Bronchial epithelial cell (primary cell): ENCODE data around the gene MPIG6B. TPM values are rescaled to one million over a fixed set of nuclear protein-coding genes. Genes with fewer than 3 reads are reported as not detected.

Source experiments
- DNase-seq: peaks from one replicate; pipeline ENCODE4 v3.0.0-alpha.2; 2010; ENCODE audit warnings: low read depth
- FAIRE-seq: peaks from 2 replicates; lab custom pipeline; 2011; peaks lifted over from hg19 to GRCh38; lab: Jason Lieb, UNC
- H3K27me3 ChIP-seq: 2 replicates; pipeline ENCODE4 v1.5.1; 2011; ENCODE audit warnings: low read length; ENCODE audit not compliant: control insufficient read depth, insufficient read depth
- H3K36me3 ChIP-seq: 2 replicates; pipeline ENCODE4 v1.5.1; 2011; ENCODE audit warnings: low read length; ENCODE audit not compliant: control insufficient read depth, insufficient read depth
- H3K4me3 ChIP-seq: 2 replicates; pipeline ENCODE4 v1.5.1; 2011; ENCODE audit warnings: mild to moderate bottlenecking, low read depth, low read length, control low read depth
- total RNA-seq: library from RNA; depleted of rRNA; stranded (reverse); fragments of >200 nt; gene quantifications from 2 replicates; pipeline ENCODE4 v1.2.1, GENCODE V29; 2014
- TF ChIP-seq, protein P1 (sequence below): IDR thresholded peaks from 2 replicates; pipeline ENCODE4 v1.5.1; 2011; ENCODE audit warnings: mild to moderate bottlenecking, moderate library complexity, low read length, control low read depth, inconsistent platforms; ENCODE audit not compliant: insufficient read depth, severe bottlenecking

Gene MPIG6B
- total RNA-seq, 1 donor from 2014 or later: not detected

DNA sequence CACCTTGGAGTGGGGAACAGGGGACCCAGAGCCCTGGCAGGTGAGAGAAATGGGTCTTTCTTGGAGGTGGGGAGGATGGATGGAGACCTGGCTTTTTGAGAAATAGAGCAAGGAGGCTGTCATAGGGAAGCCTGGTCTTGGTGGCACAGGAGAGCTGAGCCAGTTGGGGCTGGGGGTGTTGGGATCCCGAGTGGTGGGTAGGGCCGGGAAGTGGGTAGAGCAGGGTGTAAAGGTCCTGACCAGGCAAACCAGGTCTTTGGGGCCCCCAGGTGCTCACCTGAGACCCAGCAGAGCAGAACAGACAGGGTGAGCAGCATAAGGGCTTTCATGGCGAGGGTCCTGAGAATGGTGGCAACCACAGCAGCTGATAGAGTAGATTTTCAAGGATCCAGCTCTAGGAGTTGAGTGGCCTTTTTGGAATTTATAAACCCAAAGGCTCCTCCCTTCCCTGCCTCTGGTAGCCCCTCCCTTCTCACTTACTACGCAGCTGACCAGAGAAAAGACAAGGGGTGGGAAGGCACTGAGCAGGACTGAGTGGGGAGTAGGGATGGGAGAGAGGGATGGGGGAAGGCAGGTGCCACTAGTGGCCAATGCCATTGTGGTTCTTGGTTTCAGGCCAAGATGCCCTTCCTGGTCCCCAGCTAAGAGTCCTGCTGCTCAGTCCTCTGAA is 1.7 kb upstream of the MPIG6B start, which contains the start of gene LY6G6C:
TSS of gene LY6G6C (minus strand) at position 396 of the 670 bp plus-strand sequence. CDS start at position 329, 67 bp downstream.
- H3K27me3 ChIP-seq: no peaks in the 10 kb centered on the region
- no peaks in the 10 kb centered on the region for H3K36me3 ChIP-seq
- TF ChIP-seq, protein P1, sequence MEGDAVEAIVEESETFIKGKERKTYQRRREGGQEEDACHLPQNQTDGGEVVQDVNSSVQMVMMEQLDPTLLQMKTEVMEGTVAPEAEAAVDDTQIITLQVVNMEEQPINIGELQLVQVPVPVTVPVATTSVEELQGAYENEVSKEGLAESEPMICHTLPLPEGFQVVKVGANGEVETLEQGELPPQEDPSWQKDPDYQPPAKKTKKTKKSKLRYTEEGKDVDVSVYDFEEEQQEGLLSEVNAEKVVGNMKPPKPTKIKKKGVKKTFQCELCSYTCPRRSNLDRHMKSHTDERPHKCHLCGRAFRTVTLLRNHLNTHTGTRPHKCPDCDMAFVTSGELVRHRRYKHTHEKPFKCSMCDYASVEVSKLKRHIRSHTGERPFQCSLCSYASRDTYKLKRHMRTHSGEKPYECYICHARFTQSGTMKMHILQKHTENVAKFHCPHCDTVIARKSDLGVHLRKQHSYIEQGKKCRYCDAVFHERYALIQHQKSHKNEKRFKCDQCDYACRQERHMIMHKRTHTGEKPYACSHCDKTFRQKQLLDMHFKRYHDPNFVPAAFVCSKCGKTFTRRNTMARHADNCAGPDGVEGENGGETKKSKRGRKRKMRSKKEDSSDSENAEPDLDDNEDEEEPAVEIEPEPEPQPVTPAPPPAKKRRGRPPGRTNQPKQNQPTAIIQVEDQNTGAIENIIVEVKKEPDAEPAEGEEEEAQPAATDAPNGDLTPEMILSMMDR: no peak
- no peak within 1 kb of the TSS for H3K4me3 ChIP-seq
- no peak for DNase-seq
- no peak for FAIRE-seq

DNA sequence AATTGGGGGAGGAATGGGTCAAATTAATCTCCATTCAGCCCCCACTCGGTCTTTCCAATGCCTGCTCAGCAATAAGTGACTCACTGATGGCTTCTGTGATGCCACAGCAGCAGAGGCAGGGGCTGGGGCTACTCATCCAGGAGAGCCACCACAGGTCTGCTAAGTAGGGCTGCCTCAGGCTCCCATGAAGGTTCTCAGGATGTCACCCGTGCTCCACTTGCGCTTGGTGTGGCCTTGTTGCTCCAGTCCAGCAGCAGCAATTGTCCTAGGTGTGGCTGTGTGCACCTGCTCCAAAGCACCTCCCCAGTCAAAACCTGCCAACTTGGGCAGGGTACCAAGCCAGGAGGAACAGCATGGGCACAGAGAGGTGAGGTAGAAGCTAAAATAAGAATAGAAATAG is 1.0 kb upstream of the MPIG6B start:
- H3K36me3 ChIP-seq: peaks cover 3% of the 10 kb centered on the region
- H3K27me3 ChIP-seq: no peaks in the 10 kb centered on the region
- TF ChIP-seq, protein P1: no peak
- H3K4me3 ChIP-seq: no peak overlapping the region
- FAIRE-seq: no peak
- no peak for DNase-seq

DNA sequence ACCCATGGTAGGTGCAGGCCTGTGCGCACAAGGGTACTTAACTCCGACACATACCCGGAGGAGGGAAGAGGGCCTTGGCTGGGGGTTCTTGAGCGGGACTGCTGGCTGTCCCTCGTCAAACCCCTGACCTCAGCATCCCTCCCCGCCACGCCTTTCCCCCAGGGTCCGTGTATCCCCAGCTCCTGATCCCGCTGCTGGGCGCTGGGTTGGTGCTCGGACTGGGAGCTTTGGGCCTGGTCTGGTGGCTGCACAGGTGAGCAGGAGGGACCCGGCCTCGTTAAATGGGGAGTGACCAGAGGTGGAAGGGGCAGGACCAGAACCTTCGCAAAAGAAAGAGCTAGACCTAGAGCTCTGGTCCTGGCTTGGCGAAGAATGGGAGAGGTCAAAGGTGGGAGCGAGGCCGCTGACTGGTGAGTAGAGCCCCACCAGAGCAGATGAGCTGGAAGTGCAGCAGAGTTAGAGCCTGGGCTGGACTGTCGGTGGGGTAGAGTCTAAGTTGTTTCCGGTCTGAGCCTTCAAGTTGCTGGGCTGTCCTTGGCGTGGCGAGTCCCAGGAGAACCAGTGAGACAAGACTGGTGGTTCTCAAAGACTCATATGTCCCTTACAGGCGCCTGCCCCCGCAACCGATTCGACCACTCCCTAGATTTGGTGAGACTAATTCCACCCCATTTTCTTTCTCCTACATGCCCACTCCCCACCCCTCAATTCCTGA is 963 bp downstream of the MPIG6B start:
- FAIRE-seq (no peak), DNase-seq (no peak)
- H3K36me3 ChIP-seq: peaks cover 5% of the 10 kb centered on the region
- TF ChIP-seq, protein P1: no peak
- H3K4me3 ChIP-seq: no peak overlapping the region
- H3K27me3 ChIP-seq: no peaks in the 10 kb centered on the region

DNA sequence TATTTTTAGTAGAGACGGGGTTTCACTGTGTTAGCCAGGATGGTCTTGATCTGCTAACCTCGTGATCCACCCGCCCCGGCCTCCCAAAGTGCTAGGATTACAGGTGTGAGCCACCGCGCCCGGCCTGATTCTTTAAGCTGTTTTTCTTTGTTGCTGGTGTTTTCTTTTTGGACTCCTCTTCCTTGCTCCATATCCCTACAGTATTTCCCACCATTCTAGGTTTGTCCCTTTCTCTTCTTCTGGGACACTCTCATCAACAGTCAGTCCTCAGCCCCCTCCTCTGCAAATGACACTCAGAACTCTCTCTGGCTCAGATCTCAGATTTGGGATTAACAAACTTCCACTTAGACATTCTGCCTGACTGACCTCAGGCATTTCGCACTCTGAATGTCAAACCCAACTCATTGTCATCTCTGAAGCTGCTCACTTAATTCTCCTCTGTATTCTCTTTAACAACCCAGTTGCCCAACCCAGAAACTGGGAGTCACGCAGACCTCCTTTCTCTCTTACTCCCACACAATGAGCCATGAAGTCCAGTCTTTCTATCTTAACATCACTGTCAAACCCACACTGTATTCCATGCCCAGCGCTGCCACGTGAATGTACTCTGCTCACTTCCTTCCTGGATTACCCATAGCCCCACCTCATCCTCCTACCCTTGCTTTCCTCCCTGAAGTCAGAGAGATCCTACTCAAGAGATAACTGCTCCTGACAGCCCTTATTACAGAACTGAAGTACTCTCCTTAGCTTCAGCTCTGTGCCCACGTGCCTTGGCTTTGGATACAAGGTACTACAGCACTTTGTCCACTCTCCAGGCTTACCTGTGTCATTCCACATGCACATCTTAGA is 2.6 kb downstream of the MPIG6B start:
- Histone ChIP-seq H3K4me3 (no peak overlapping the region), H3K36me3 (peaks cover 5% of the 10 kb centered on the region), H3K27me3 (no peaks in the 10 kb centered on the region)
- FAIRE-seq (no peak), DNase-seq (no peak)
- TF ChIP-seq, protein P1: no peak

DNA sequence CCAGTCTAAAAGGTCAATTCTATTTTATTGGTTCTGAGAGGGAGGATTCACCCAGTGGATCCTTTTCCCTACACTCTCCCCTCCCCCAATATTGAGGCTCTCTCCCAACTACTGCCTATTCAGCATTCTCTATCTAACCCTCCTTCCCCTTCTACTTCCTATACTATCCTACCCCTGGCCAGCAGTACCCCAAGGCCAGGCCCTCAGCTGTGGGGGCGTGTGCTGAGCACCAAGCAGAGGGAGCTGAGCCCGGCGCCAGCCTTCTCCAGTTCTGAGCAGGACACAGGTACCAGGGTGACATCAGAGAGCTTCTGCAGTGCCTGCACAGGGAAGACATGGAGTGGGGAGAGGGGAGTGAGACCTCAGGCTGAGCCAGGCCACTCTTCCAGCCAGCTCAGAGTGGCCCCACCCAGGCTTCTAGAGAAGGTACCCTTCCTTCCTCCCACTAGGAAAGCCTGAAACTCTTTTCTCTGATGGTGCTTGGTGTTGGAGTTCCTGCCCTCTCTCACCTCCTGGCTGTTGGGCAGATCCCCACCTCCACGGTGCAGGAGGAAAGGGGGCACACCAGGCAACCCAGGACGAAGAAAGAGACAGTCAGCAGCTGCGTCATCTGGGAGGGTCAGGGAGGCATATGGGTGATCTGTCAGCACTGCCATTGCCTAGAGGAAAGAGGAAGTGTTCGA is 4.0 kb downstream of the MPIG6B start:
- DNase-seq (no peak), FAIRE-seq (no peak)
- no peak overlapping the region for H3K4me3 ChIP-seq
- H3K36me3 ChIP-seq: peaks cover 11% of the 10 kb centered on the region
- H3K27me3 ChIP-seq: no peaks in the 10 kb centered on the region
- TF ChIP-seq, protein P1: no peak
